Measurements from ENCODE around the gene NFAT5. TPM values are rescaled to one million over a fixed set of nuclear protein-coding genes. Genes with fewer than 3 reads are reported as not detected.

NFAT5 gene
- total and polyA plus RNA-seq, 7 donors = 1.2 to 57.1 (median 39.4) TPM

DNA sequence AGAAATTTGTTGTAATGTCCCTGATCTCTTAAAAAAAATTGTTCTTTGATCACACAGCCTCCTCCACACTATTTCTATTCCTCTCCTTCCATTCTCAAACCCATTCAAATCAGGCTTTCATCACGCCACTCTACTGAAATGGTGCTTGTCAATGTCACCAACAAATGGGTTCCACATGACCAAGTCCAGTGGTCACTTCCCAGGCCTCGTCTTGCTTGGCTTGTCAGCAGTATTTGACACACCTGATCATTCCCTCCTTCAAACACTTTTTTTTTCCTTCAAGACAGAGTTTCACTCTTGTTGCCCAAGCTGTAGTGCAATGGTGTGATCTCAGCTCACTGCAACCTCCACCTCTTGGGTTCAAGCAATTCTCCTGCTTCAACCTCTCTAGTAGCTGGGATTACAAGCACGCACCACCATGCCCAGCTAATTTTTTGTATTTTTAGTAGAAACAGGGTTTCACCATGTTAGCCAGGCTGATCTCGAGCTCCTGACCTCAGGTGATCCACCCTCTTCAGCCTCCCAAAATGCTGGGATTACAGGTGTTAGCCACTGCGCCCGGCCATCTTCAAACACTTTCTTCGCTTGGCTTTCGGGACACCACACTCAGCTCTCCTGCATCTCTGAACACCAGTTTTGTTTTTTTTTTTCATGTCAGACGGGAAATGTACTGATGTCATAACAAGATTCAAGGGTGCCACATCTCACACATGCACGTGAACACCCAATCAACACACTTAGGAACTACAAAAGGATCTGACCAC is 142.3 kb downstream of the NFAT5 start:
- peaks cover 0 to 22% (median 9%) of the 10 kb centered on the region in 4 donors for H3K4me1 ChIP-seq
- DNase-seq = no peak
- 89 to 92% methylated on average over 10 of the region's 10 CpGs for WGBS, 2 donors
- no peaks in the 10 kb centered on the region for H3K9me3 ChIP-seq
- H3K36me3 ChIP-seq = peaks cover 0 to 6% (median 0%) of the 10 kb centered on the region in 4 donors
- H3K27ac ChIP-seq = no peak overlapping the region
- H3K27me3 ChIP-seq = no peaks in the 10 kb centered on the region
- no peak overlapping the region for H3K4me3 ChIP-seq
- intact Hi-C loops (cut with DNase I) = no loop called here
- TF ChIP-seq POLR2A (IDR thresholded peaks at IDR 0.05) = no peak
- TF ChIP-seq, protein P1, sequence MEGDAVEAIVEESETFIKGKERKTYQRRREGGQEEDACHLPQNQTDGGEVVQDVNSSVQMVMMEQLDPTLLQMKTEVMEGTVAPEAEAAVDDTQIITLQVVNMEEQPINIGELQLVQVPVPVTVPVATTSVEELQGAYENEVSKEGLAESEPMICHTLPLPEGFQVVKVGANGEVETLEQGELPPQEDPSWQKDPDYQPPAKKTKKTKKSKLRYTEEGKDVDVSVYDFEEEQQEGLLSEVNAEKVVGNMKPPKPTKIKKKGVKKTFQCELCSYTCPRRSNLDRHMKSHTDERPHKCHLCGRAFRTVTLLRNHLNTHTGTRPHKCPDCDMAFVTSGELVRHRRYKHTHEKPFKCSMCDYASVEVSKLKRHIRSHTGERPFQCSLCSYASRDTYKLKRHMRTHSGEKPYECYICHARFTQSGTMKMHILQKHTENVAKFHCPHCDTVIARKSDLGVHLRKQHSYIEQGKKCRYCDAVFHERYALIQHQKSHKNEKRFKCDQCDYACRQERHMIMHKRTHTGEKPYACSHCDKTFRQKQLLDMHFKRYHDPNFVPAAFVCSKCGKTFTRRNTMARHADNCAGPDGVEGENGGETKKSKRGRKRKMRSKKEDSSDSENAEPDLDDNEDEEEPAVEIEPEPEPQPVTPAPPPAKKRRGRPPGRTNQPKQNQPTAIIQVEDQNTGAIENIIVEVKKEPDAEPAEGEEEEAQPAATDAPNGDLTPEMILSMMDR (IDR thresholded peaks at IDR 0.05) = no peak
- TF ChIP-seq EP300 (IDR thresholded peaks at IDR 0.05) = no peak

DNA sequence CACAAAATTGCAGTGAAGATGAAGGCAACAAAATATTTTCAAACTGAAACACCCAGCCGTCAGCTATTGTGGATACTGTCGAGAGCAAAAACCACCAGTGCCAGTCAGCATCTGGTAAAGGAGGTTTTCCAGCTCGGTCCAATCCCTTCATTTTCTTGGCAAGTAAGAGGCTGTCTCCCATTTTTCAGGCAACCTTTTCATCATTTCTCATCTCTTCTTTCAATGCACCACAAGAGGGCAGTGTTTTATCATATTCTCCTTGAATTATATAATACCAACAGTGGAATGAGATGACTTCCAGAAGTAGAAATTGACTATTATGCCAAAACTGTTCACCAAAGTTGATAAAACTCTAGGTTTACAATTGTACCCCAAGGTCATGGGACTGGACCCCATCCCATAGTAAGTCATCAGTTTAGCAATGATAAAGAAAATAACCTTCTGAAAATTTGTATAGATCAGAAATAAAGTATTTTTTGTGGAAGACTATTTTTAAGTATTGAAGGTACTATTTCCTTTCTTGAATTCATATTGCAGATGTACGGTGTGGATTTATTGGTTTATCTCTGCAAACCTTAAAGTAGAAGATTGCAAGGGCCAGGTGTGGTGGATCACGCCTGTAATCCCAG is 143.8 kb downstream of the NFAT5 start:
- DNase-seq = no peak
- intact Hi-C loops (cut with DNase I) = loop anchor here (1.0 kb wide), 1 partner anchor 45 kb away; the partner anchor contains the start of gene NOB1
- Histone ChIP-seq H3K9me3 (no peaks in the 10 kb centered on the region), H3K27me3 (no peaks in the 10 kb centered on the region), H3K27ac (peak overlapping the region in 3 of 4 donors; percentile 8 to 61 (median 52)), H3K4me3 (no peak overlapping the region), H3K36me3 (no peaks in the 10 kb centered on the region), H3K4me1 (peaks cover 0 to 22% (median 9%) of the 10 kb centered on the region in 4 donors)
- 33 to 51% methylated on average over 5 of the region's 5 CpGs for WGBS, 2 donors
- TF ChIP-seq EP300 (IDR thresholded peaks at IDR 0.05) = no peak
- TF ChIP-seq, protein P1 (IDR thresholded peaks at IDR 0.05) = peak; percentile 44 to 80 (median 60)
- no peak for TF ChIP-seq POLR2A (IDR thresholded peaks at IDR 0.05)
- peak in 3 of 4 donors; percentile 29 to 55 (median 48) for TF ChIP-seq POLR2AphosphoS5 (IDR thresholded peaks at IDR 0.05)

DNA sequence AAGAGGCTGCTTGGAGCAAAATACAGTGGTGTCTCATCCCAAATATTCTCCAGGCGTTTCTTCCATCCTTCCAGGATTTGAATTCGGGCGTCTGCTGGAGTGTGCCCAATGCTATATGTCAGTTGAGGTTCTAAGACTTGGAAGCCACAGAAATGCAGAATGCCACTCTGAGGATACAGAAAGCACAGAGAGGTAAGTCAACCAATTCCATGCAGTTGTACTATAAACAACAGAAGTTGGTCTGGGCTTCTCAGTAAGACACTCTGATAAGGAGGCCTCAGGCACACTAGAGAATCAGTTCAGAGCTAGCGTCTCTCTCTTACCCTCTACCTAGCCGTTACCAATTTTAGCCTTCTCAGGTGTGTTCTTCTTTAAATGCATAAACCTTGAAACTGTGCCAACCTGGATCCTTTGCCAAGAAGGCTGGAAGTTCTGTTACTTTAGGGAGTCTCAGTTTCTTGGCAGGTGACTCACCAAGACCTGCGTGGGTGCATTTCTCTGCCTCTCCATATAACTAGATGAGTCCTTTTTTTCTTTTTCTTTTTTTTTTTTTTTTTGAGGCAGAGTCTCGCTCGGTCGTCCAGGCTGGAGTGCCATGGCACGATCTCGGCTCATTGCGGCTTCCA is 145.5 kb downstream of the NFAT5 start:
- H3K4me1 ChIP-seq = peaks cover 0 to 22% (median 9%) of the 10 kb centered on the region in 4 donors
- DNase-seq = no peak
- WGBS, 2 donors = 46 to 77% methylated on average over 12 of the region's 12 CpGs
- peak overlapping the region in 1 of 4 donors; percentile 22 for H3K27ac ChIP-seq
- no peaks in the 10 kb centered on the region for H3K9me3 ChIP-seq
- no peaks in the 10 kb centered on the region for H3K27me3 ChIP-seq
- intact Hi-C loops (cut with DNase I) = no loop called here
- TF ChIP-seq EP300 (IDR thresholded peaks at IDR 0.05) (no peak), POLR2A (IDR thresholded peaks at IDR 0.05) (no peak), POLR2AphosphoS5 (IDR thresholded peaks at IDR 0.05) (no peak)
- TF ChIP-seq, protein P1 (IDR thresholded peaks at IDR 0.05) = no peak
- H3K4me3 ChIP-seq = no peak overlapping the region
- H3K36me3 ChIP-seq = peaks cover 0 to 9% (median 2%) of the 10 kb centered on the region in 4 donors

DNA sequence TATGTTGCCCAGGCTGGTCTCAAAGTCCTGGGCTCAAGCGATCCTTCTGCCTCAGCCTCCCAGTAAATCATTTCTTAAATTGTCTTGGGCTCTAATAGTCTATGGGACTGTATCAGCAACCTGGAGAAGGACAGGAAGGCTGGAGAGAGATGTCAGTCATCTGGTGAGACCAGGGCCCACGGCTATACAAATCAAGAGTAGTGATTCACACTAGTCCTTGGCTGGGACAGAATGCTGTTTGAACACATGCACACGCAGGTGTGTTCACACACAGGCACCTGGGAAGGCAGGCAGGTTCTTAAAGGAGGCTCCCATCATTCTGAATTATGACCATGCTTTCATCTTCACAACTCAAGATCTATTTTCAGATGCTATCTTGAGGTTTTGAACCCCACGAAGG is 146.5 kb downstream of the NFAT5 start:
- 72 to 81% methylated on average over 4 of the region's 4 CpGs for WGBS, 2 donors
- Histone ChIP-seq H3K9me3 (no peaks in the 10 kb centered on the region), H3K27me3 (no peaks in the 10 kb centered on the region), H3K4me1 (peaks cover 0 to 18% (median 9%) of the 10 kb centered on the region in 4 donors), H3K36me3 (peaks cover 0 to 14% (median 2%) of the 10 kb centered on the region in 4 donors), H3K27ac (no peak overlapping the region), H3K4me3 (no peak overlapping the region)
- intact Hi-C loops (cut with DNase I) = no loop called here
- no peak for DNase-seq
- TF ChIP-seq, protein P1 (IDR thresholded peaks at IDR 0.05) = no peak
- no peak for TF ChIP-seq EP300 (IDR thresholded peaks at IDR 0.05)
- no peak for TF ChIP-seq POLR2A (IDR thresholded peaks at IDR 0.05)
- TF ChIP-seq POLR2AphosphoS5 (IDR thresholded peaks at IDR 0.05) = no peak
